Measurements from ENCODE around the gene FMN1.
A peak's percentile ranks its signal among the peaks of the same experiment; 100 is the strongest.

FMN1 gene

DNA sequence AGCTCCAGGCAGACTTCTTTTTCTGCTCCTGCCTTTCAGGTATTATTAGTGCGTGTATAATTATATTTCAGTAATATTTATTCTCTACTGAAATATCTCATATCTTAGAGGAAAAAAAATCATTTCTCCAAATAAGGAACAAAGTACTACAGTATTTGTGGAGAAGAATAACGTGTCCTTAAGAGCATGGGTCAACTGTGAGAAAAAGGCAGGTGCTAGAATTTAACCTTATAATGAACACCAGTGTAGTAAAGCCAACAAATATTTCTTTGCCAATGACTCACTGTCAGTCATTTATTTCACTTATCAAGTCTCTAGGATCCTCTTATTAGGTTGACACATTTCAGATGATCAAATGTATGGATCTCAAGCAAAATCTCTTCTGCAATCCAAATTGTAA is 293.3 kb downstream of the FMN1 start:
- no peak overlapping the region for H3K4me3 ChIP-seq (replicated peaks; ENCODE audit: low read depth, low read length)
- DNase-seq (ENCODE audit: extremely low read depth, low read depth), result no peak
- TF ChIP-seq, protein P1, sequence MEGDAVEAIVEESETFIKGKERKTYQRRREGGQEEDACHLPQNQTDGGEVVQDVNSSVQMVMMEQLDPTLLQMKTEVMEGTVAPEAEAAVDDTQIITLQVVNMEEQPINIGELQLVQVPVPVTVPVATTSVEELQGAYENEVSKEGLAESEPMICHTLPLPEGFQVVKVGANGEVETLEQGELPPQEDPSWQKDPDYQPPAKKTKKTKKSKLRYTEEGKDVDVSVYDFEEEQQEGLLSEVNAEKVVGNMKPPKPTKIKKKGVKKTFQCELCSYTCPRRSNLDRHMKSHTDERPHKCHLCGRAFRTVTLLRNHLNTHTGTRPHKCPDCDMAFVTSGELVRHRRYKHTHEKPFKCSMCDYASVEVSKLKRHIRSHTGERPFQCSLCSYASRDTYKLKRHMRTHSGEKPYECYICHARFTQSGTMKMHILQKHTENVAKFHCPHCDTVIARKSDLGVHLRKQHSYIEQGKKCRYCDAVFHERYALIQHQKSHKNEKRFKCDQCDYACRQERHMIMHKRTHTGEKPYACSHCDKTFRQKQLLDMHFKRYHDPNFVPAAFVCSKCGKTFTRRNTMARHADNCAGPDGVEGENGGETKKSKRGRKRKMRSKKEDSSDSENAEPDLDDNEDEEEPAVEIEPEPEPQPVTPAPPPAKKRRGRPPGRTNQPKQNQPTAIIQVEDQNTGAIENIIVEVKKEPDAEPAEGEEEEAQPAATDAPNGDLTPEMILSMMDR (IDR thresholded peaks at IDR 0.05; ENCODE audit: low read depth, low read length, missing control alignments), result no peak

DNA sequence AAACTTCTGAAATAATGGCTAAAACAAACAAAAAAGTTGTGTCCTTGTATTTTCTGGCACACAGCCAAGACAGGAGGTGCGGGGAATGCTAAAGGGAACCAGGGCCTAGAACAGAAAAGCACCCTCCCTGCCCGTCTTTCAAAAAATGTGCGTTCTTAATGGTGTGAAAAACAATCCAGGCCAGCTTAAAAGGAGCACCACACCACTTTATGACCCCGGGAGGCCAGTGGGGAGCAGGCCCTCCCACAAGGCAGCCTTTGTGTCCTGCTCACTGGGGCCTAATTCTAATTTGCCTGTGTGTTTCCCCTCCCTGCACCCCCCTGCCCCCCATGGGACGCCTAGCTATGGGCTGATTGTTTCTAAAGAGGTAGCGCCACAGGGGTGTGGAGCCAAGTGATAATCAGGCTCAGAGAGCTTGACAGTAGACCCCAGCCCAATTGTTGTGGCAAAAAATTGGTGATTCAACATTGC is 295.4 kb downstream of the FMN1 start:
- TF ChIP-seq, protein P1 (IDR thresholded peaks at IDR 0.05; ENCODE audit: low read depth, low read length, missing control alignments), result no peak
- no peak overlapping the region for H3K4me3 ChIP-seq (replicated peaks; ENCODE audit: low read depth, low read length)
- DNase-seq (ENCODE audit: extremely low read depth, low read depth), result no peak

DNA sequence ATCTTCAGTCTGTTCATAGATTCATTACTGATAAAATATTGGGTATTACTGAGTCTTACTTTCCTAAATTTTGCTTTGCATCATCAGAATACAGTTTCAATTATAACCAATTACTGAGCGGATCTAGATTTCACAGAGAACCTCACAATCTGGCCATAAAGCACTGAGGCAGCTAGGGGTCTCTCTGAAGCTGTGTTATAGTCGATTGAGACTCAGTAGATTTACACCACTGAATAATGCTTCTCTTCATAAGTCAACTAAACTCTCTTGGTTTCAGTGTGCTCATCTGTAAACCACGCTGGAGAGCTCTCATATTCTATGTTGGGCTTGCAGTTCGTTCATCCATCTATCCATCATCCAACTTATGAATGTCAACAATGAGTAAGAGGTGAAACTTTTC is 296.1 kb downstream of the FMN1 start:
- no peak for DNase-seq (ENCODE audit: extremely low read depth, low read depth)
- TF ChIP-seq, protein P1 (IDR thresholded peaks at IDR 0.05; ENCODE audit: low read depth, low read length, missing control alignments), result no peak
- H3K4me3 ChIP-seq (replicated peaks; ENCODE audit: low read depth, low read length), result no peak overlapping the region

DNA sequence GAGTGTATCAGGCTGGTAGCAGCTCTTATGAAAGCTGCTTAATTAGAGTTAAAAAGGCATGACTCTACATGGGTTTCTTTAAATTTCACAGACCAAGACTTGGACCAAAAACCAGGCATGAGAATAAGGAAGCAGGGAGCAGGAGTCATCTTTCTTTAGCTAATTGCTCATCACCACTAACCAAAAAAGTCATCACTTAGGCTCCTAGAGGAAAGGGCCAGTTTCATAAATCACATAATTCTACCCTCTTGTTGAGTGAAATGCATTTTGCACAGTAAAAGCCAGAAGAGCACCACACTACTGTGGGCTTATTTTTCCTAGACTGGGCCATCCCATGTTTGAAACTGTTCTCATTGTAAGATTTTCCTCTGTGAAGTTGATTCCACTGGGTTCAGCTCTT is 301.1 kb downstream of the FMN1 start:
- H3K4me3 ChIP-seq (replicated peaks; ENCODE audit: low read depth, low read length), result no peak overlapping the region
- TF ChIP-seq, protein P1 (IDR thresholded peaks at IDR 0.05; ENCODE audit: low read depth, low read length, missing control alignments), result no peak
- DNase-seq (ENCODE audit: extremely low read depth, low read depth), result no peak

DNA sequence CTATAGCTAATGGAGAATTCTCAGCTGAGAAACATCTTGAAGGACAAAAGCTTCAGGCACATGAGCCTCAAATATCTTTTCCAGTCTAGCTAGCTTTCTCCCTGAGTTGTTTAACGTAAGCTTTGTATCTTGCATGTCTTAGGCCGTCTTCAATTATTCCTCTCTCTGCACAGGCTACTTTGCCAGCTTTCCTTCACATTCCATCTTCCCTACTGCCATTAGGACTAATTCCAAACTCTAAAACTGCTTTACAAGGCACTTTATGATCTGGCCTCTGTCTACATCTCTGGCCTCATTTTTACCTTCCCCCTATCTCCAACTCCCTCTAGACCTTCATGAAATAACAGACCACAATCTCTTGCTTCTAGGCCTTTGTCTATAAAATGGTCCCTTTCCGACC is 305.3 kb downstream of the FMN1 start:
- no peak for DNase-seq (ENCODE audit: extremely low read depth, low read depth)
- no peak overlapping the region for H3K4me3 ChIP-seq (replicated peaks; ENCODE audit: low read depth, low read length)
- TF ChIP-seq, protein P1 (IDR thresholded peaks at IDR 0.05; ENCODE audit: low read depth, low read length, missing control alignments), result no peak

DNA sequence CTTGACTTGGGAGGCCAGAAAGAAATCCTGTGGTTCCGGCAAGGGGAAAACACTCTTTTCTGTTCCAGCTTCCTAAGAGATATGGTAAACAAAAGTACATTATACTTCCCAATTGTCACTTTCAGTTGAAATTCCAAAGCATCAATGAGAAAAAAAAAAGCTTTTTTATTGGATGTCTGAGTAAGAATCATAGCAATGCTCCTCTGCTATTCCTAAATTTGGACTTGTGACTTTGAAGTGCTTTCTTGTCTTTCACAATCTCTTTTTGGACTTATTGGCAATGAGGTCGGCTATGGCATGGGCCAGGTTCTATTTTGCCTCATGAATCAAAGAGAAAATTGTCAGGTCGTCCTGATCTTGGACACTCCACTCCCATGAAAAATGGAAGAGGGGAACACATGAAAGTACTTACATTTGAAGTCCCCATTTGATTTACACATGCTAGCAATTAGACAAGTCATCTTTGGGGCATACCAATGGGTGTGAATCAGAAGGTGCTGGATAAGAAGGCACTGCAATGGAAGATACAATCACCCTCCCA is 306.2 kb downstream of the FMN1 start:
- TF ChIP-seq, protein P1 (IDR thresholded peaks at IDR 0.05; ENCODE audit: low read depth, low read length, missing control alignments), result no peak
- no peak overlapping the region for H3K4me3 ChIP-seq (replicated peaks; ENCODE audit: low read depth, low read length)
- DNase-seq (ENCODE audit: extremely low read depth, low read depth), result peak; percentile 61

DNA sequence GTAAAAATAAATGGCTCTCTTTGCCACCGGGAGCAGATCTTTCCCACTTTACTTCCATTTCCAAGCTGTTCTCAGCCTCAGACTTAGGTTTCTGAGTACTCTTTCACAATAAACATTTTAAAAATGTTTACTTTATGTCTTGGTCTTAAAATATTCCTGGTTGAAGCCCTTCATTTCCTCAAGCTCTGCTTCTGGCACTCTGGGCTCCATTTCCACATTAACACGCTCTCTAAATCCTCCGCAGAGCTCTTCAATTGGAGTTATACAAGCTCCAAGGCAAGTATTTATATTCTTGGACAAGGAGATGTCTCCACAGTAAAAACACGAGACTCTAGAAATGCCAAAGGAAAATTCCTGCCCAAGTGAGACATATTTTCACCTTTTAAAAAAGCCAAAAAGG is 307.4 kb downstream of the FMN1 start:
- H3K4me3 ChIP-seq (replicated peaks; ENCODE audit: low read depth, low read length), result no peak overlapping the region
- no peak for DNase-seq (ENCODE audit: extremely low read depth, low read depth)
- TF ChIP-seq, protein P1 (IDR thresholded peaks at IDR 0.05; ENCODE audit: low read depth, low read length, missing control alignments), result no peak
